Panc1 (cell line): Measurements from ENCODE around the gene ENTPD5.

Experiments used
- POLR2AphosphoS5 ChIP-seq: IDR thresholded peaks from 2 replicates; pipeline ENCODE4 v1.6.1; 2012; ENCODE audit warnings: mild to moderate bottlenecking, low read depth, low read length, moderate library complexity
- SIN3A ChIP-seq: IDR thresholded peaks from 2 replicates; pipeline ENCODE4 v1.6.1; 2012; ENCODE audit warnings: low read depth, mild to moderate bottlenecking, low read length, moderate library complexity, borderline replicate concordance; ENCODE audit not compliant: insufficient read depth
- TCF7L2 ChIP-seq: IDR thresholded peaks from 2 replicates; pipeline ENCODE4 v1.6.1; 2011; ENCODE audit warnings: mild to moderate bottlenecking, low read depth, low read length, inconsistent platforms
- TF ChIP-seq, protein P1 (sequence below): fragments of 450-650 bp; IDR thresholded peaks from 2 replicates; pipeline ENCODE4 v1.5.1; 2017; ENCODE audit warnings: mild to moderate bottlenecking
- TF ChIP-seq, protein P2 (sequence below), 2 experiments: IDR thresholded peaks; 2 replicates each; pipeline ENCODE4 v1.6.1; 2011 to 2012; ENCODE audit warnings: low read depth in 2 of 2, control low read depth in 1 of 2, low read length in 1 of 2, mild to moderate bottlenecking in 1 of 2, moderate library complexity in 1 of 2; ENCODE audit not compliant: insufficient read depth in 1 of 2

DNA sequence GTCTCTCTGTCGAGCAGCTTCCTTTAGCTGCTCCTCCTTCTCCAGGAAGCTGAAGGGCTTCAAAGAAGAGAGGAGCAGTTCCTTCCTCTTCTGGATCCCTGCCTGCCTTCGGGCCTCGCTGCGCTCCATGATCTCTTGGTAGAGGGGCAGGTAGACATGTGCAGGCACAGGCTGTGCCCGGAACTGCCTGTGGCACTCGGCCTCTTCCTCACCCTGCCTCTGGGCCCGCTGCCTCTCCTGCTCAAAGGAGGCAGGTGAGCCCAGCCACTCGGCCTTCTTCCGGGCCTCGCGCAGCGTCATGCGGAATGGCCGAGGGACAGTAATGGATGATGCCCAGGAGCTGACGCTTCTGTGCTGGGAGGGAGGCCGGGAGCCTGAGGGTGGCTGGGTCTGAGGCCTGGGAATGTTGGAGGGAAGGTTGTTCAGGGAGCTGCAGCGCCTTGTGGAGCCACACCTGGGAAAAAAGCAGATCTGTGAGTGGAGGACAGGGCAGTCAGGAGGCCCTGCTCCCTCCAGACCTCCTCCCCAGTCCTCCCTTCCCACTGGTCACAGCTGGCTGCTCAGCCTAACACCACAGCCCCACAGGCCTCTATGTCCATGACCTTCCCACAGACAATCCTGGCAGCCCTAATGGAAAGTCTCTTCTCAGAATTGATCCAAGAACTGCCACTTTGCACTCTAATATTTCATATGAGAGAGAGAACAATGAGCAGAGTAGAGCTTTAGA lies 74.5 kb downstream of the ENTPD5 start:
- TF ChIP-seq POLR2AphosphoS5 (no peak), TCF7L2 (no peak), SIN3A (no peak)
- TF ChIP-seq, protein P1, sequence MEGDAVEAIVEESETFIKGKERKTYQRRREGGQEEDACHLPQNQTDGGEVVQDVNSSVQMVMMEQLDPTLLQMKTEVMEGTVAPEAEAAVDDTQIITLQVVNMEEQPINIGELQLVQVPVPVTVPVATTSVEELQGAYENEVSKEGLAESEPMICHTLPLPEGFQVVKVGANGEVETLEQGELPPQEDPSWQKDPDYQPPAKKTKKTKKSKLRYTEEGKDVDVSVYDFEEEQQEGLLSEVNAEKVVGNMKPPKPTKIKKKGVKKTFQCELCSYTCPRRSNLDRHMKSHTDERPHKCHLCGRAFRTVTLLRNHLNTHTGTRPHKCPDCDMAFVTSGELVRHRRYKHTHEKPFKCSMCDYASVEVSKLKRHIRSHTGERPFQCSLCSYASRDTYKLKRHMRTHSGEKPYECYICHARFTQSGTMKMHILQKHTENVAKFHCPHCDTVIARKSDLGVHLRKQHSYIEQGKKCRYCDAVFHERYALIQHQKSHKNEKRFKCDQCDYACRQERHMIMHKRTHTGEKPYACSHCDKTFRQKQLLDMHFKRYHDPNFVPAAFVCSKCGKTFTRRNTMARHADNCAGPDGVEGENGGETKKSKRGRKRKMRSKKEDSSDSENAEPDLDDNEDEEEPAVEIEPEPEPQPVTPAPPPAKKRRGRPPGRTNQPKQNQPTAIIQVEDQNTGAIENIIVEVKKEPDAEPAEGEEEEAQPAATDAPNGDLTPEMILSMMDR = no peak
- TF ChIP-seq, protein P2, sequence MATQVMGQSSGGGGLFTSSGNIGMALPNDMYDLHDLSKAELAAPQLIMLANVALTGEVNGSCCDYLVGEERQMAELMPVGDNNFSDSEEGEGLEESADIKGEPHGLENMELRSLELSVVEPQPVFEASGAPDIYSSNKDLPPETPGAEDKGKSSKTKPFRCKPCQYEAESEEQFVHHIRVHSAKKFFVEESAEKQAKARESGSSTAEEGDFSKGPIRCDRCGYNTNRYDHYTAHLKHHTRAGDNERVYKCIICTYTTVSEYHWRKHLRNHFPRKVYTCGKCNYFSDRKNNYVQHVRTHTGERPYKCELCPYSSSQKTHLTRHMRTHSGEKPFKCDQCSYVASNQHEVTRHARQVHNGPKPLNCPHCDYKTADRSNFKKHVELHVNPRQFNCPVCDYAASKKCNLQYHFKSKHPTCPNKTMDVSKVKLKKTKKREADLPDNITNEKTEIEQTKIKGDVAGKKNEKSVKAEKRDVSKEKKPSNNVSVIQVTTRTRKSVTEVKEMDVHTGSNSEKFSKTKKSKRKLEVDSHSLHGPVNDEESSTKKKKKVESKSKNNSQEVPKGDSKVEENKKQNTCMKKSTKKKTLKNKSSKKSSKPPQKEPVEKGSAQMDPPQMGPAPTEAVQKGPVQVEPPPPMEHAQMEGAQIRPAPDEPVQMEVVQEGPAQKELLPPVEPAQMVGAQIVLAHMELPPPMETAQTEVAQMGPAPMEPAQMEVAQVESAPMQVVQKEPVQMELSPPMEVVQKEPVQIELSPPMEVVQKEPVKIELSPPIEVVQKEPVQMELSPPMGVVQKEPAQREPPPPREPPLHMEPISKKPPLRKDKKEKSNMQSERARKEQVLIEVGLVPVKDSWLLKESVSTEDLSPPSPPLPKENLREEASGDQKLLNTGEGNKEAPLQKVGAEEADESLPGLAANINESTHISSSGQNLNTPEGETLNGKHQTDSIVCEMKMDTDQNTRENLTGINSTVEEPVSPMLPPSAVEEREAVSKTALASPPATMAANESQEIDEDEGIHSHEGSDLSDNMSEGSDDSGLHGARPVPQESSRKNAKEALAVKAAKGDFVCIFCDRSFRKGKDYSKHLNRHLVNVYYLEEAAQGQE (IDR thresholded peaks at IDR 0.05; ENCODE audit: insufficient read depth in 1 of 2, low read depth in 2 of 2, low read length in 1 of 2) = no peak
